Peyer's patch (tissue), 4 donors: ENCODE data around the gene C22orf42. TPM values are rescaled to one million over a fixed set of nuclear protein-coding genes. Genes with fewer than 3 reads are reported as not detected.
"Not testable (repeated sequence)": the region's sequence is repeated elsewhere in the genome, so short reads cannot be mapped to it uniquely, and the experiment has no call there.

Experiments used
- DNase-seq, 3 donors: peaks; one replicate each; pipeline ENCODE4 v3.0.0-alpha.2; 2017 to 2019
- H3K27ac ChIP-seq, 4 donors: fragments of 200-600 bp; sonication (generic); one replicate each; pipeline ENCODE4 v1.5.1; 2016 to 2019
- H3K27me3 ChIP-seq, 2 donors: fragments of 200-600 bp; sonication (generic); one replicate each; pipeline ENCODE4 v1.5.1; 2019
- H3K36me3 ChIP-seq, 3 donors: fragments of 200-600 bp; sonication (generic); one replicate each; pipeline ENCODE4 v1.5.1; 2016 to 2019
- H3K4me1 ChIP-seq, 4 donors: fragments of 200-600 bp; sonication (generic); one replicate each; pipeline ENCODE4 v1.5.1; 2016 to 2019
- H3K4me3 ChIP-seq, 4 donors: fragments of 200-600 bp; sonication (generic); 1 replicate in 3 of 4; 2 replicates in 1 of 4; pipeline ENCODE4 v1.5.1; 2016 to 2019; ENCODE audit warnings: mild to moderate bottlenecking in 1 of 4
- H3K9me3 ChIP-seq, 4 donors: fragments of 200-600 bp; sonication (generic); one replicate each; pipeline ENCODE4 v1.5.1; 2016 to 2019; ENCODE audit warnings: mild to moderate bottlenecking in 1 of 4
- CTCF ChIP-seq, 6 experiments: fragments of 450-650 bp in 4 of 6; fragments of 200-600 bp in 2 of 6; sonication (generic) in 1 of 6; IDR thresholded peaks; one replicate each; pipeline ENCODE4 v1.5.1; 2017 to 2019; ENCODE audit warnings: antibody characterized with exemption in 6 of 6, mild to moderate bottlenecking in 3 of 6, moderate library complexity in 1 of 6
- POLR2A ChIP-seq, 2 donors: fragments of 450-650 bp; IDR thresholded peaks; one replicate each; pipeline ENCODE4 v1.5.1; 2017; ENCODE audit warnings: antibody characterized with exemption in 2 of 2, mild to moderate bottlenecking in 2 of 2, moderate library complexity in 2 of 2
- total RNA-seq, 4 donors: library from RNA; depleted of rRNA; stranded (reverse); fragments of >200 nt; gene quantifications; one replicate each; pipeline ENCODE4 v1.1.0, GENCODE V29; 2016

Gene C22orf42
- total RNA-seq, 4 donors from 2014 or later, result not detected

GRCh38 chr22:32144496-32145274, 14.4 kb downstream of the C22orf42 start:
- H3K9me3 ChIP-seq, result peaks cover 0 to 4% (median 0%) of the 10 kb centered on the region in 4 donors
- no peaks in the 10 kb centered on the region for H3K36me3 ChIP-seq
- no peak for TF ChIP-seq POLR2A (IDR thresholded peaks at IDR 0.05)
- H3K4me1 ChIP-seq, result no peaks in the 10 kb centered on the region
- no peak overlapping the region for H3K4me3 ChIP-seq
- peak in 2 of 3 donors; percentile 11 to 23 for DNase-seq
- no peaks in the 10 kb centered on the region for H3K27me3 ChIP-seq
- H3K27ac ChIP-seq, result no peak overlapping the region

- no peaks in the 10 kb centered on the region for H3K36me3 ChIP-seq
- H3K9me3 ChIP-seq, result peaks cover 0 to 4% (median 0%) of the 10 kb centered on the region in 4 donors
- H3K4me3 ChIP-seq, result no peak overlapping the region
- H3K4me1 ChIP-seq, result no peaks in the 10 kb centered on the region
- peak overlapping the region in 1 of 4 donors; percentile 42 for H3K27ac ChIP-seq
- H3K27me3 ChIP-seq, result no peaks in the 10 kb centered on the region
- no peak for DNase-seq
- TF ChIP-seq CTCF (IDR thresholded peaks at IDR 0.05) (no peak), POLR2A (IDR thresholded peaks at IDR 0.05) (no peak)
These were observed 16.5 kb downstream of the C22orf42 start for GRCh38 chr22:32142600-32142999.

- H3K27me3 ChIP-seq, H3K4me1 ChIP-seq, H3K4me3 ChIP-seq, H3K36me3 ChIP-seq, DNase-seq, H3K9me3 ChIP-seq, H3K27ac ChIP-seq: not testable (repeated sequence)
- TF ChIP-seq CTCF (IDR thresholded peaks at IDR 0.05), result peak in 2 of 6 experiments; percentile 20 to 28
These were observed 18.4 kb downstream of the C22orf42 start for GRCh38 chr22:32140688-32141087.

GRCh38 chr22:32138576-32138975, 20.5 kb downstream of the C22orf42 start:
- H3K36me3 ChIP-seq, H3K27ac ChIP-seq, H3K9me3 ChIP-seq, DNase-seq, H3K27me3 ChIP-seq, H3K4me1 ChIP-seq: not testable (repeated sequence)
- peak overlapping the region in 1 of 4 donors; percentile 52 for H3K4me3 ChIP-seq

GRCh38 chr22:32137731-32138324, 21.3 kb downstream of the C22orf42 start:
- not testable (repeated sequence) for H3K4me1 ChIP-seq, H3K27me3 ChIP-seq, H3K36me3 ChIP-seq, H3K9me3 ChIP-seq
- peak overlapping the region; percentile 7 to 74 (median 58) for H3K27ac ChIP-seq
- DNase-seq, result peak in 2 of 3 donors; percentile 27 to 73
- H3K4me3 ChIP-seq, result peak overlapping the region; percentile 32 to 57 (median 44)

- not testable (repeated sequence) for H3K27ac ChIP-seq, H3K36me3 ChIP-seq
These were observed 22.2 kb downstream of the C22orf42 start for GRCh38 chr22:32136881-32137280.

GRCh38 chr22:32135958-32136357, 23.1 kb downstream of the C22orf42 start:
- not testable (repeated sequence) for H3K4me1 ChIP-seq, H3K9me3 ChIP-seq, H3K27me3 ChIP-seq, H3K4me3 ChIP-seq, H3K36me3 ChIP-seq
- H3K27ac ChIP-seq, result peak overlapping the region in 1 of 4 donors; percentile 4
- peak in 1 of 3 donors; percentile 65 for DNase-seq

More at GRCh38 chr22:32136881-32137280, 22.2 kb downstream of the C22orf42 start:
- not testable (repeated sequence) for DNase-seq, H3K27me3 ChIP-seq, H3K9me3 ChIP-seq, H3K4me3 ChIP-seq, H3K4me1 ChIP-seq

GRCh38 chr22:32134796-32135195, 24.3 kb downstream of the C22orf42 start:
- H3K27me3 ChIP-seq, H3K27ac ChIP-seq, DNase-seq, H3K4me3 ChIP-seq, H3K4me1 ChIP-seq, H3K9me3 ChIP-seq, H3K36me3 ChIP-seq: not testable (repeated sequence)

GRCh38 chr22:32132783-32133182, 26.3 kb downstream of the C22orf42 start:
- Histone ChIP-seq H3K4me3 (no peak overlapping the region), H3K36me3 (no peaks in the 10 kb centered on the region), H3K27ac (no peak overlapping the region), H3K27me3 (no peaks in the 10 kb centered on the region), H3K9me3 (no peaks in the 10 kb centered on the region), H3K4me1 (no peaks in the 10 kb centered on the region)
- TF ChIP-seq POLR2A (IDR thresholded peaks at IDR 0.05) (no peak), CTCF (IDR thresholded peaks at IDR 0.05) (no peak)
- no peak for DNase-seq
